Activated naive CD4-positive, alpha-beta T cell treated with anti-CD3 and anti-CD28 coated beads, Interleukin-2, amount 10 ng/mL, durations not matched to agents 7 days and 5 days (primary cell): ENCODE measurements around the gene CDH4.

Source experiments
- CTCF ChIA-PET: fragments of 350-600 bp; sonication (Branson Sonifier 250); formaldehyde crosslinking; loops from one replicate; lab custom pipeline; 2021; ENCODE audit warnings: antibody characterized with exemption; lab: Charles Lee
- DNase-seq: peaks from one replicate; pipeline ENCODE4 v3.0.0-alpha.2; 2020
- H3K27ac Mint-ChIP-seq: one replicate; pipeline ENCODE4 v1.8.0; 2021; ENCODE audit warnings: mild to moderate bottlenecking, moderate library complexity, mixed read lengths
- H3K27me3 Mint-ChIP-seq: one replicate; pipeline ENCODE4 v1.8.0; 2021; ENCODE audit warnings: mild to moderate bottlenecking, mixed read lengths
- H3K36me3 Mint-ChIP-seq: one replicate; pipeline ENCODE4 v1.8.0; 2021; ENCODE audit warnings: mixed read lengths
- H3K4me1 Mint-ChIP-seq: one replicate; pipeline ENCODE4 v1.8.0; 2021; ENCODE audit warnings: mixed read lengths
- H3K4me3 Mint-ChIP-seq: one replicate; pipeline ENCODE4 v1.8.0; 2021; ENCODE audit warnings: mild to moderate bottlenecking, moderate library complexity, mixed read lengths
- H3K9me3 Mint-ChIP-seq: one replicate; pipeline ENCODE4 v1.8.0; 2021; ENCODE audit warnings: mixed read lengths

The CDH4 gene

GRCh38 chr20:61567204-61567603 is 315.1 kb downstream of the CDH4 start:
- H3K4me3 Mint-ChIP-seq, result no peak overlapping the region
- no peaks in the 10 kb centered on the region for H3K27me3 Mint-ChIP-seq
- CTCF ChIA-PET, result no interaction called here
- H3K9me3 Mint-ChIP-seq, result peaks cover 10% of the 10 kb centered on the region
- no peaks in the 10 kb centered on the region for H3K4me1 Mint-ChIP-seq
- no peak overlapping the region for H3K27ac Mint-ChIP-seq
- no peaks in the 10 kb centered on the region for H3K36me3 Mint-ChIP-seq
- DNase-seq, result no peak

- Mint-ChIP-seq H3K4me1 (no peaks in the 10 kb centered on the region), H3K36me3 (no peaks in the 10 kb centered on the region), H3K9me3 (peaks cover 9% of the 10 kb centered on the region), H3K27me3 (no peaks in the 10 kb centered on the region), H3K4me3 (no peak overlapping the region), H3K27ac (no peak overlapping the region)
- no peak for DNase-seq
- CTCF ChIA-PET, result no interaction called here
These were observed 317.8 kb downstream of the CDH4 start for GRCh38 chr20:61569825-61570224.

GRCh38 chr20:61570646-61571195 is 318.7 kb downstream of the CDH4 start:
- peaks cover 9% of the 10 kb centered on the region for H3K9me3 Mint-ChIP-seq
- no peaks in the 10 kb centered on the region for H3K4me1 Mint-ChIP-seq
- no peak for DNase-seq
- H3K27ac Mint-ChIP-seq, result no peak overlapping the region
- CTCF ChIA-PET, result no interaction called here
- no peak overlapping the region for H3K4me3 Mint-ChIP-seq
- no peaks in the 10 kb centered on the region for H3K36me3 Mint-ChIP-seq
- no peaks in the 10 kb centered on the region for H3K27me3 Mint-ChIP-seq

- Mint-ChIP-seq H3K4me3 (no peak overlapping the region), H3K9me3 (peaks cover 6% of the 10 kb centered on the region), H3K27me3 (no peaks in the 10 kb centered on the region), H3K36me3 (no peaks in the 10 kb centered on the region), H3K27ac (no peak overlapping the region), H3K4me1 (no peaks in the 10 kb centered on the region)
- CTCF ChIA-PET, result no interaction called here
- DNase-seq, result no peak
These were observed 319.2 kb downstream of the CDH4 start for GRCh38 chr20:61571221-61571620.

- H3K27me3 Mint-ChIP-seq, result no peaks in the 10 kb centered on the region
- no peak overlapping the region for H3K27ac Mint-ChIP-seq
- peaks cover 3% of the 10 kb centered on the region for H3K9me3 Mint-ChIP-seq
- no peaks in the 10 kb centered on the region for H3K36me3 Mint-ChIP-seq
- CTCF ChIA-PET, result no interaction called here
- no peak overlapping the region for H3K4me3 Mint-ChIP-seq
- H3K4me1 Mint-ChIP-seq, result no peaks in the 10 kb centered on the region
- DNase-seq, result no peak
These were observed 320.1 kb downstream of the CDH4 start for GRCh38 chr20:61571916-61572711.

- CTCF ChIA-PET, result no interaction called here
- no peak for DNase-seq
- H3K27me3 Mint-ChIP-seq, result no peaks in the 10 kb centered on the region
- H3K27ac Mint-ChIP-seq, result no peak overlapping the region
- H3K9me3 Mint-ChIP-seq, result peaks cover 3% of the 10 kb centered on the region
- H3K4me3 Mint-ChIP-seq, result no peak overlapping the region
- no peaks in the 10 kb centered on the region for H3K4me1 Mint-ChIP-seq
- no peaks in the 10 kb centered on the region for H3K36me3 Mint-ChIP-seq
These were observed 320.7 kb downstream of the CDH4 start for GRCh38 chr20:61572789-61573188.

- CTCF ChIA-PET, result no interaction called here
- DNase-seq, result no peak
- H3K4me1 Mint-ChIP-seq, result no peaks in the 10 kb centered on the region
- peaks cover 3% of the 10 kb centered on the region for H3K9me3 Mint-ChIP-seq
- no peak overlapping the region for H3K4me3 Mint-ChIP-seq
- no peak overlapping the region for H3K27ac Mint-ChIP-seq
- no peaks in the 10 kb centered on the region for H3K36me3 Mint-ChIP-seq
- H3K27me3 Mint-ChIP-seq, result no peaks in the 10 kb centered on the region
These were observed 321.6 kb downstream of the CDH4 start for GRCh38 chr20:61573415-61574305.

- no peak overlapping the region for H3K27ac Mint-ChIP-seq
- no peaks in the 10 kb centered on the region for H3K4me1 Mint-ChIP-seq
- CTCF ChIA-PET, result no interaction called here
- no peaks in the 10 kb centered on the region for H3K27me3 Mint-ChIP-seq
- no peak for DNase-seq
- H3K36me3 Mint-ChIP-seq, result no peaks in the 10 kb centered on the region
- peaks cover 3% of the 10 kb centered on the region for H3K9me3 Mint-ChIP-seq
- H3K4me3 Mint-ChIP-seq, result no peak overlapping the region
These were observed 323.3 kb downstream of the CDH4 start for GRCh38 chr20:61575151-61575937.

GRCh38 chr20:61576372-61576771 is 324.3 kb downstream of the CDH4 start:
- Mint-ChIP-seq H3K27ac (no peak overlapping the region), H3K27me3 (no peaks in the 10 kb centered on the region), H3K36me3 (no peaks in the 10 kb centered on the region), H3K4me1 (no peaks in the 10 kb centered on the region), H3K4me3 (no peak overlapping the region), H3K9me3 (peaks cover 5% of the 10 kb centered on the region)
- CTCF ChIA-PET, result no interaction called here
- DNase-seq, result no peak

- H3K9me3 Mint-ChIP-seq, result peaks cover 5% of the 10 kb centered on the region
- no peaks in the 10 kb centered on the region for H3K27me3 Mint-ChIP-seq
- no peaks in the 10 kb centered on the region for H3K36me3 Mint-ChIP-seq
- no peak overlapping the region for H3K4me3 Mint-ChIP-seq
- H3K4me1 Mint-ChIP-seq, result no peaks in the 10 kb centered on the region
- H3K27ac Mint-ChIP-seq, result no peak overlapping the region
- CTCF ChIA-PET, result no interaction called here
- DNase-seq, result no peak
These were observed 325.0 kb downstream of the CDH4 start for GRCh38 chr20:61577065-61577464.

- CTCF ChIA-PET, result no interaction called here
- Mint-ChIP-seq H3K27me3 (no peaks in the 10 kb centered on the region), H3K4me1 (no peaks in the 10 kb centered on the region)
These were observed 327.8 kb downstream of the CDH4 start for GRCh38 chr20:61579908-61580307.

GRCh38 chr20:61580958-61581824 is 329.1 kb downstream of the CDH4 start:
- Mint-ChIP-seq H3K27me3 (no peaks in the 10 kb centered on the region), H3K9me3 (peaks cover 1% of the 10 kb centered on the region), H3K4me1 (no peaks in the 10 kb centered on the region), H3K36me3 (no peaks in the 10 kb centered on the region), H3K27ac (no peak overlapping the region), H3K4me3 (no peak overlapping the region)
- CTCF ChIA-PET, result no interaction called here
- DNase-seq, result no peak

More at GRCh38 chr20:61579908-61580307, 327.8 kb downstream of the CDH4 start:
- H3K36me3 Mint-ChIP-seq, result no peaks in the 10 kb centered on the region
- H3K9me3 Mint-ChIP-seq, result peaks cover 1% of the 10 kb centered on the region
- no peak for DNase-seq
- no peak overlapping the region for H3K27ac Mint-ChIP-seq
- no peak overlapping the region for H3K4me3 Mint-ChIP-seq

GRCh38 chr20:61581825-61582188 is 329.7 kb downstream of the CDH4 start:
- Mint-ChIP-seq H3K4me3 (no peak overlapping the region), H3K36me3 (no peaks in the 10 kb centered on the region), H3K9me3 (peaks cover 1% of the 10 kb centered on the region), H3K27ac (no peak overlapping the region), H3K27me3 (no peaks in the 10 kb centered on the region), H3K4me1 (no peaks in the 10 kb centered on the region)
- DNase-seq, result no peak
- CTCF ChIA-PET, result no interaction called here
